SU-DHL-6 (cell line): Measurements from ENCODE around the gene PRR14L.
"Not testable (repeated sequence)": the region's sequence is repeated elsewhere in the genome, so short reads cannot be mapped to it uniquely, and the experiment has no call there.

Experiments
- EZH2phosphoT487 ChIP-seq: fragments of 200-600 bp; sonication (generic), shearing (Covaris generic); conservative IDR thresholded peaks from 2 replicates; pipeline ENCODE4 v1.6.1; 2018; ENCODE audit warnings: mild to moderate bottlenecking, antibody characterized with exemption, low read length, moderate library complexity, mixed read lengths
- TF ChIP-seq, protein P1 (sequence below): fragments of 200-600 bp; sonication (generic); IDR thresholded peaks from one replicate; pipeline ENCODE4 v1.5.1; 2017; ENCODE audit warnings: antibody characterized with exemption, mild to moderate bottlenecking, low read length, moderate library complexity; ENCODE audit not compliant: insufficient read depth, poor library complexity, severe bottlenecking

DNA sequence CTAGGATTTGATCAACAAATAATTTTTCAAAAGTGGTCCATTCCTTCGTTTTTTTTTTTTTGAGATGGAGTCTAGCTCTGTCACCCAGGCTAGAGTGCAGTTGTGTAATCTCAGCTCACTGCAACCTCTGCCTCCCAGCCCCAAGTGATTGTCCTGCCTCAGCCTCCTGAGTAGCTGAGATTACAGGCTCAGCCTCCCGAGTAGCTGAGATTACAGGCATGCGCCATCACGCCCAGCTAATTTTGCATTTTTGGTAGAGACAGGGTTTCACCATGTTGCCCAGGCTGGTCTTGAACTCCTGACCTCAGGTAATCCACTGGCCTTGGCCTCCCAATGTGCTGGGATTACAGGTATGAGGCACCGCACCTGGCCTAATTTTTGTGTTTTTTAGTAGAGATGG lies 8.9 kb upstream of the PRR14L start:
- TF ChIP-seq, protein P1, sequence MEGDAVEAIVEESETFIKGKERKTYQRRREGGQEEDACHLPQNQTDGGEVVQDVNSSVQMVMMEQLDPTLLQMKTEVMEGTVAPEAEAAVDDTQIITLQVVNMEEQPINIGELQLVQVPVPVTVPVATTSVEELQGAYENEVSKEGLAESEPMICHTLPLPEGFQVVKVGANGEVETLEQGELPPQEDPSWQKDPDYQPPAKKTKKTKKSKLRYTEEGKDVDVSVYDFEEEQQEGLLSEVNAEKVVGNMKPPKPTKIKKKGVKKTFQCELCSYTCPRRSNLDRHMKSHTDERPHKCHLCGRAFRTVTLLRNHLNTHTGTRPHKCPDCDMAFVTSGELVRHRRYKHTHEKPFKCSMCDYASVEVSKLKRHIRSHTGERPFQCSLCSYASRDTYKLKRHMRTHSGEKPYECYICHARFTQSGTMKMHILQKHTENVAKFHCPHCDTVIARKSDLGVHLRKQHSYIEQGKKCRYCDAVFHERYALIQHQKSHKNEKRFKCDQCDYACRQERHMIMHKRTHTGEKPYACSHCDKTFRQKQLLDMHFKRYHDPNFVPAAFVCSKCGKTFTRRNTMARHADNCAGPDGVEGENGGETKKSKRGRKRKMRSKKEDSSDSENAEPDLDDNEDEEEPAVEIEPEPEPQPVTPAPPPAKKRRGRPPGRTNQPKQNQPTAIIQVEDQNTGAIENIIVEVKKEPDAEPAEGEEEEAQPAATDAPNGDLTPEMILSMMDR = not testable (repeated sequence)
- TF ChIP-seq EZH2phosphoT487 = not testable (repeated sequence)
